Measurements from ENCODE around the gene BBS2.
"Not testable (repeated sequence)": the region's sequence is repeated elsewhere in the genome, so short reads cannot be mapped to it uniquely, and the experiment has no call there.

Gene BBS2

DNA sequence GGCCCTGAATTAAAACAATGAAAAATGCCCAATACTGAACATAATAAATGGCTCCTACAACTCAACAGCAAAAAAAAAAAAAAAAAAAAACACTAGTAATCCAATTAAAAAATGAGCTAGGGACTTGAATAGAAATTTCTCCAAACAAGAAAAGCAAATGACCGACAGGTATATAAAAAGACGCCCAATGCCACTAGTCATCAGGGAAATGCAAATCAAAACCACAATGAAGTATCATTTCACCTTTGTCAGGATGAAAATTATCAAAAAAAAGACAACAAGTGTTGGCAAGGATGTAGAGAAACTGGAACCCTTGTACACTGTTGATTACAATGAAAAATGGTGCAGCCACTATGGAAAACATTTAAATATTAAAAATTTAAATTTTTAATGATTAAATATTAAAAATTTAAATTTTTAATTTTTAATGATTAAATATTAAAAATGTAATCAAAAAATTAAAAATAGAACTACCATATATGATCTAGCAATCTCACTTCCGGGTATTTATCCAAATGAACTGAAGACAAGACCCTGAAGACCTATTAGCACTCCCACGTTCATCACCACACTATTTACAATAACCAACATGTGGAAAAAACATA is 28.1 kb downstream of the BBS2 start:
- Histone ChIP-seq H3K9ac (ENCODE audit: low read length) (no peak overlapping the region), H3K4me1 (ENCODE audit: control insufficient read depth, low read depth, low read length) (no peaks in the 10 kb centered on the region), H3K36me3 (ENCODE audit: control insufficient read depth, low read depth, low read length) (no peaks in the 10 kb centered on the region), H3K27me3 (ENCODE audit: control insufficient read depth, insufficient read depth, low read length) (no peaks in the 10 kb centered on the region), H3K9me3 (ENCODE audit: control insufficient read depth, low read depth, low read length) (no peaks in the 10 kb centered on the region), H3K27ac (ENCODE audit: low read length) (no peak overlapping the region), H3K4me3 (ENCODE audit: low read length) (no peak overlapping the region)

DNA sequence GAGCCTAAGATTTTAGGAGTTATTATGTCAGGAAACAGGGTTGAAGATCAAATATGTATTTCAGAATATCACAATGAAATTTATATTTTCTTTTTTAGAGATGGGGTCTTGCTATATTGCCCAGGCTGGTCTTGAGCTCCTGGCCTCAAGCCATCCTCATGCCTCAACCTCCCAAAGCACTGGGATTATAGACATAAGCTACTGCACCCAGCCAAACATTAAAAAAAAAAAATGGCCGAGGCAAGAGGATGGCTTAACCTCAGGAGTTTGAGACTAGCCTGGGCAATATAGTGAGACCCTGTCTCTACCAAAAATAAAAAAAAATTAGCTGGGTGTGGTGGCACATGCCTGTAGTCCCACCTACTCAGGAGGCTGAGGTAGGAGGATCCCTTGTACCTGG is 31.0 kb downstream of the BBS2 start:
- H3K4me3 ChIP-seq (ENCODE audit: low read length); H3K9me3 ChIP-seq (ENCODE audit: control insufficient read depth, low read depth, low read length); H3K27me3 ChIP-seq (ENCODE audit: control insufficient read depth, insufficient read depth, low read length); H3K36me3 ChIP-seq (ENCODE audit: control insufficient read depth, low read depth, low read length); H3K9ac ChIP-seq (ENCODE audit: low read length); H3K4me1 ChIP-seq (ENCODE audit: control insufficient read depth, low read depth, low read length); H3K27ac ChIP-seq (ENCODE audit: low read length): not testable (repeated sequence)

GRCh38 chr16:56488035-56488434 is 31.8 kb downstream of the BBS2 start:
- peaks cover 4% of the 10 kb centered on the region for H3K36me3 ChIP-seq (ENCODE audit: control insufficient read depth, low read depth, low read length)
- no peak overlapping the region for H3K4me3 ChIP-seq (ENCODE audit: low read length)
- H3K27me3 ChIP-seq (ENCODE audit: control insufficient read depth, insufficient read depth, low read length), result no peaks in the 10 kb centered on the region
- H3K9ac ChIP-seq (ENCODE audit: low read length), result no peak overlapping the region
- no peaks in the 10 kb centered on the region for H3K9me3 ChIP-seq (ENCODE audit: control insufficient read depth, low read depth, low read length)
- no peak overlapping the region for H3K27ac ChIP-seq (ENCODE audit: low read length)
- H3K4me1 ChIP-seq (ENCODE audit: control insufficient read depth, low read depth, low read length), result no peaks in the 10 kb centered on the region

DNA sequence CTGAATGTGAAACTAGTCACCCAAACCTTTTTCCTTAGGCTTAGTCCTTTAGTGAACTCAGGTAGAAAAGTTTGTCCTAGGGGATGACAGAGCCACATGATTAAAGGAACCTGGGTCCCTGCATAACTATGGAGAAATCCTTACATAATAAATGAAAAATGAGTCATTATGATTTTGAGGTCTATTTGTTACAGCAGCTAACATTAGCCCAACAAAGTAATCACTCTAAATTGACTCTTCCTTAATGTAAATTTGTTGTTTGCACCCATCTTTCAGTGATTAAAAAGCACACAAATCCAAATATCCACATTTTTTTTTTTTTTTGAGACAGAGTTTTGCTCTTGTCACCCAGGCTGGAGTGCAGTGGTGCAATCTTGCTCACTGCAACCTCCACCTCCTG is 36.4 kb downstream of the BBS2 start:
- H3K9ac ChIP-seq (ENCODE audit: low read length), result no peak overlapping the region
- H3K4me1 ChIP-seq (ENCODE audit: control insufficient read depth, low read depth, low read length), result no peaks in the 10 kb centered on the region
- no peaks in the 10 kb centered on the region for H3K9me3 ChIP-seq (ENCODE audit: control insufficient read depth, low read depth, low read length)
- no peak overlapping the region for H3K4me3 ChIP-seq (ENCODE audit: low read length)
- no peak overlapping the region for H3K27ac ChIP-seq (ENCODE audit: low read length)
- no peaks in the 10 kb centered on the region for H3K27me3 ChIP-seq (ENCODE audit: control insufficient read depth, insufficient read depth, low read length)
- peaks cover 9% of the 10 kb centered on the region for H3K36me3 ChIP-seq (ENCODE audit: control insufficient read depth, low read depth, low read length)

GRCh38 chr16:56482683-56483236 is 37.1 kb downstream of the BBS2 start:
- Histone ChIP-seq H3K4me3 (ENCODE audit: low read length) (no peak overlapping the region), H3K36me3 (ENCODE audit: control insufficient read depth, low read depth, low read length) (peaks cover 14% of the 10 kb centered on the region), H3K9me3 (ENCODE audit: control insufficient read depth, low read depth, low read length) (no peaks in the 10 kb centered on the region), H3K9ac (ENCODE audit: low read length) (no peak overlapping the region), H3K4me1 (ENCODE audit: control insufficient read depth, low read depth, low read length) (no peaks in the 10 kb centered on the region), H3K27ac (ENCODE audit: low read length) (no peak overlapping the region), H3K27me3 (ENCODE audit: control insufficient read depth, insufficient read depth, low read length) (no peaks in the 10 kb centered on the region)

GRCh38 chr16:56481468-56482122 is 38.2 kb downstream of the BBS2 start:
- no peak overlapping the region for H3K27ac ChIP-seq (ENCODE audit: low read length)
- no peaks in the 10 kb centered on the region for H3K9me3 ChIP-seq (ENCODE audit: control insufficient read depth, low read depth, low read length)
- no peak overlapping the region for H3K4me3 ChIP-seq (ENCODE audit: low read length)
- no peaks in the 10 kb centered on the region for H3K27me3 ChIP-seq (ENCODE audit: control insufficient read depth, insufficient read depth, low read length)
- H3K36me3 ChIP-seq (ENCODE audit: control insufficient read depth, low read depth, low read length), result peaks cover 25% of the 10 kb centered on the region
- H3K4me1 ChIP-seq (ENCODE audit: control insufficient read depth, low read depth, low read length), result no peaks in the 10 kb centered on the region
- H3K9ac ChIP-seq (ENCODE audit: low read length), result no peak overlapping the region

DNA sequence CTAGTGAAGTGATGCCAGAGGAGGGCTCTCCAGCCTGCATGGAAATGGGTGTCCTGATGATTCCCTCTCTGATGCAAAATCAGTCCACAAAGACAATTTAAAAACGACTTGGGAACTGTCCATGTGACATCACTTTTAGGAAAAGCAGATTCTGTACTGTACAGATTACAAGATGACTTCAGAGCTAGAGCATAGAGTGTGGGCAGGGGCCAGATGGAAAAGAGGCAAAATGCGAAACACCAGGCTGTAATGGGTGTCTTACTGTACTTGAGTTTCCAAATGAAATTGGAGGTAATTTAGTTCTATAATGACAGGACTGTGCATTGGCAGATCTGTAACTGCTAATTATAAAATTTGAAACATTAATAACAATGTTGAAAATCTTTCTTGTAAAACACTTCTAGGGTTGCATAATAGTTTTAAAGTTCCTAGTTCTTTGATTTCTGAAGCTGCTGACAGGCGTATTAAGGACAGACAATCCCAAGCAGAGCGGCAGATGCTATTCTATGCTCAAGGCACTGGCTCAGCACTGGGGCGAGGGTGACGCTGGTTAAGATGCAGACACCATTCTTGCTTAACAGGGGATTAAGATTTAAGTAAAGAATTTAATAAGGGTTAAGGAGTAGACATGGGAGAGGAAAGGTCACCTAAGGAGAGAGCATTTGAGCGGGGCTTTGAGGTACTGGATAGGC is 38.9 kb downstream of the BBS2 start:
- H3K27ac ChIP-seq (ENCODE audit: low read length), result no peak overlapping the region
- no peak overlapping the region for H3K4me3 ChIP-seq (ENCODE audit: low read length)
- no peaks in the 10 kb centered on the region for H3K4me1 ChIP-seq (ENCODE audit: control insufficient read depth, low read depth, low read length)
- no peaks in the 10 kb centered on the region for H3K9me3 ChIP-seq (ENCODE audit: control insufficient read depth, low read depth, low read length)
- H3K36me3 ChIP-seq (ENCODE audit: control insufficient read depth, low read depth, low read length), result peaks cover 32% of the 10 kb centered on the region
- no peak overlapping the region for H3K9ac ChIP-seq (ENCODE audit: low read length)
- H3K27me3 ChIP-seq (ENCODE audit: control insufficient read depth, insufficient read depth, low read length), result no peaks in the 10 kb centered on the region

GRCh38 chr16:56479469-56479868 is 40.4 kb downstream of the BBS2 start:
- no peak overlapping the region for H3K4me3 ChIP-seq (ENCODE audit: low read length)
- peaks cover 6% of the 10 kb centered on the region for H3K4me1 ChIP-seq (ENCODE audit: control insufficient read depth, low read depth, low read length)
- no peak overlapping the region for H3K9ac ChIP-seq (ENCODE audit: low read length)
- H3K27ac ChIP-seq (ENCODE audit: low read length), result no peak overlapping the region
- no peaks in the 10 kb centered on the region for H3K27me3 ChIP-seq (ENCODE audit: control insufficient read depth, insufficient read depth, low read length)
- H3K36me3 ChIP-seq (ENCODE audit: control insufficient read depth, low read depth, low read length), result peaks cover 43% of the 10 kb centered on the region
- no peaks in the 10 kb centered on the region for H3K9me3 ChIP-seq (ENCODE audit: control insufficient read depth, low read depth, low read length)

GRCh38 chr16:56478281-56479049 is 41.4 kb downstream of the BBS2 start:
- H3K27me3 ChIP-seq (ENCODE audit: control insufficient read depth, insufficient read depth, low read length), result no peaks in the 10 kb centered on the region
- no peak overlapping the region for H3K9ac ChIP-seq (ENCODE audit: low read length)
- peaks cover 47% of the 10 kb centered on the region for H3K36me3 ChIP-seq (ENCODE audit: control insufficient read depth, low read depth, low read length)
- no peaks in the 10 kb centered on the region for H3K9me3 ChIP-seq (ENCODE audit: control insufficient read depth, low read depth, low read length)
- H3K4me3 ChIP-seq (ENCODE audit: low read length), result no peak overlapping the region
- H3K27ac ChIP-seq (ENCODE audit: low read length), result no peak overlapping the region
- H3K4me1 ChIP-seq (ENCODE audit: control insufficient read depth, low read depth, low read length), result peaks cover 6% of the 10 kb centered on the region

DNA sequence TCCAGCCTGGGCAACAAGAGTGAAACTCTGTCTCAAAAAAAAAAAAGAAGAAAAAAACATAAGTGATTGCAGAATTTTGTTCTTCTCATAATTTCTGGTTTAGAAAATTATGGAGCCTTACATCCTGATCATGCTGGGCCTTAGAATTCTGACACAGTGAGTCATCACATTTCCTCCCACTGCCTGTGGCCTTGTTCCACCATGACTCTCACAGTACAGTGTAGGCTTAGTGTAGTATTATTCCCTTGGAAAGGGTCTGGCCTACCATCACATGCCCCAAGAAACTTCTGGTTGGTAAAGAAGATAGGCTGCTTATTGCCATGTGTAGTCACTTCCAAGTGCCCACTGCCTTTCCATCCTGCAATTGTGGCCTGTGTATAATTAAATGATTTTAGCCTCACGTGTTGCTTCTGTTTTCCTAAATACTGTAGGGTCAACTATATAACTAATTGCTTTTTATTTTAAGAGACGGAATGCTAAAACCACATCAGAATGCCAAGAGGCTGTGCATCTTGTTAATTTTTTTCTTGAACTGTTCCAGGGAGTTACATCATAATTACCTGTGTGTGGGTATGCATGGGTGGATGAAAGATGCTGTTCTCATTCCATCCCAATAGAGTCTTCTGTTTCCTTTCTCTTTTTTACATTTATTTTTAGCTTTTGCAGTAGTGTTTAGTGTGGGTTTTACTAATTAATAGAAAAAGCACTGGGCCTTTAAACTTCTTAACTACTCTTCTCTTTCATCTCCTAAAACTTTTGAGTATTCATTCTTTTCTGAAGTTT is 42.5 kb downstream of the BBS2 start:
- Histone ChIP-seq H3K9ac (ENCODE audit: low read length) (no peak overlapping the region), H3K36me3 (ENCODE audit: control insufficient read depth, low read depth, low read length) (peaks cover 57% of the 10 kb centered on the region), H3K27ac (ENCODE audit: low read length) (no peak overlapping the region)

DNA sequence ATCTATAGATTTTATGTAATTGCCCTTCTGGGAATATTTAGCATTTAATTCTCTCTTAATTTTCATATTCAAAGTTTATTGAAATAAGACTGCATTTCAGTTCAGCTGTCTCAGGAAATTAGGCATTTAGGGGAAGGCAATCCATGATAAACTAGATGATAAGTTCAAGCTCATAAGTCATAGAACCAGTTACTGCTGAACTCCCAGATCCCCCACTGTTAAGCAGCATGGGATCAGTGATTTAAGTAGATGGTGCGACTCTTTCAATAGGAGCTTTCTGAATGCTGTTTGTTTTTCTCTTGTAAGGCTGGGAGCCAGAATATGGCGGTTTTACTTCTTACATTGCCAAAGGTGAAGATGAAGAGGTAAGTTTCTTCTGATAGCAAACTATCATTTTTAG is 44.6 kb downstream of the BBS2 start:
- Histone ChIP-seq H3K36me3 (ENCODE audit: control insufficient read depth, low read depth, low read length) (peaks cover 78% of the 10 kb centered on the region), H3K4me3 (ENCODE audit: low read length) (no peak overlapping the region)

More for the DNA sequence above, 42.5 kb downstream of the BBS2 start:
- no peaks in the 10 kb centered on the region for H3K9me3 ChIP-seq (ENCODE audit: control insufficient read depth, low read depth, low read length)
- H3K27me3 ChIP-seq (ENCODE audit: control insufficient read depth, insufficient read depth, low read length), result no peaks in the 10 kb centered on the region
- peaks cover 6% of the 10 kb centered on the region for H3K4me1 ChIP-seq (ENCODE audit: control insufficient read depth, low read depth, low read length)
- H3K4me3 ChIP-seq (ENCODE audit: low read length), result no peak overlapping the region

More for the DNA sequence above, 44.6 kb downstream of the BBS2 start:
- Histone ChIP-seq H3K9me3 (ENCODE audit: control insufficient read depth, low read depth, low read length) (no peaks in the 10 kb centered on the region), H3K9ac (ENCODE audit: low read length) (no peak overlapping the region), H3K27me3 (ENCODE audit: control insufficient read depth, insufficient read depth, low read length) (no peaks in the 10 kb centered on the region), H3K27ac (ENCODE audit: low read length) (no peak overlapping the region), H3K4me1 (ENCODE audit: control insufficient read depth, low read depth, low read length) (peaks cover 6% of the 10 kb centered on the region)

Data from iPS-18a (cell line).